Measurements from ENCODE around the gene TMOD2. TPM values are rescaled to one million over a fixed set of nuclear protein-coding genes. Genes with fewer than 3 reads are reported as not detected.

The TMOD2 gene
- total and polyA plus RNA-seq, 2 of the 8 experiments (the other 6 are each of a cell fraction or from before 2014, with no cell fraction given): 0.80 to 6.5 TPM

- no peak overlapping the region for H4K8ac ChIP-seq (ENCODE audit: extremely low read depth, insufficient read depth, low read length)
- H3K4me2 ChIP-seq (ENCODE audit: insufficient read depth in 1 of 2, low read depth in 2 of 2, low read length in 2 of 2): no peak overlapping the region
- no peaks in the 10 kb centered on the region for H4K20me1 ChIP-seq (replicated peaks in 1 of 2; ENCODE audit: control insufficient read depth in 1 of 2, insufficient read depth in 2 of 2, low read length in 2 of 2)
- no peaks in the 10 kb centered on the region for H3K23me2 ChIP-seq (ENCODE audit: low read depth, low read length)
- ChIA-PET CTCF (ENCODE audit: partially characterized antibody) (interaction anchor here (1.0 to 9.8 kb wide), 15 partner anchors 7 to 166 kb away, joined by 3 to 243 read pairs (median 13); partner anchors contain the start of gene SCG3), POLR2A (ENCODE audit: partially characterized antibody) (interaction anchor here (1.2 to 1.5 kb wide), 2 partner anchors 19 to 93 kb away, joined by 3 to 4 read pairs; partner anchors contain the start of gene SCG3)
- H2BK120ac ChIP-seq (replicated peaks; ENCODE audit: low read depth, low read length): no peak overlapping the region
- no peaks in the 10 kb centered on the region for H3K27me3 ChIP-seq (replicated peaks in 1 of 4; ENCODE audit: control insufficient read depth in 3 of 4, extremely low read depth in 1 of 4, insufficient read depth in 3 of 4, low read length in 3 of 4)
- peaks cover 0 to 2% (median 0%) of the 10 kb centered on the region in 4 experiments; a peak in 2 of 7 replicates for H3K4me1 ChIP-seq (replicated peaks in 1 of 4; ENCODE audit: control insufficient read depth in 3 of 4, insufficient read depth in 4 of 4, low read length in 3 of 4)
- no peak overlapping the region for H3K4ac ChIP-seq (replicated peaks; ENCODE audit: insufficient read length, low read depth, low read length)
- H3K27ac ChIP-seq (ENCODE audit: low read depth, low read length): no peak overlapping the region
- H3K56ac ChIP-seq (replicated peaks; ENCODE audit: insufficient read length, low read depth, low read length): no peak overlapping the region
- no peak overlapping the region for H3K23ac ChIP-seq (ENCODE audit: insufficient read length)
- no peak overlapping the region for H2BK5ac ChIP-seq (ENCODE audit: low read depth, low read length)
- no peak overlapping the region for H3K9ac ChIP-seq (replicated peaks in 1 of 4; ENCODE audit: extremely low read depth in 1 of 4, low read depth in 3 of 4, low read length in 3 of 4)
- no peak overlapping the region for H3K4me3 ChIP-seq (ENCODE audit: extremely low read depth in 1 of 4, insufficient read depth in 2 of 4, low read depth in 3 of 4, low read length in 4 of 4)
- WGBS, 2 experiments (ENCODE audit: extremely low coverage in 1 of 2, insufficient coverage in 1 of 2, insufficient read length in 1 of 2, insufficient replicate concordance in 2 of 2, low coverage in 1 of 2, low lambda C conversion rate in 2 of 2, missing lambda C conversion rate in 1 of 2): 98% methylated on average over 3 of the region's 3 CpGs; no CpG with 5 or more reads in 1 of the 2 experiments
- FAIRE-seq (no peak), DNase-seq (ENCODE audit: low read depth in 1 of 2, low spot score in 2 of 2) (no peak)
- H2AFZ ChIP-seq (ENCODE audit: low read length): no peak overlapping the region
- H3K36me3 ChIP-seq (ENCODE audit: control insufficient read depth in 2 of 4, insufficient read depth in 4 of 4, low read length in 3 of 4): no peaks in the 10 kb centered on the region
- H2BK15ac ChIP-seq (ENCODE audit: low read length): no peak overlapping the region
- H2BK12ac ChIP-seq (ENCODE audit: low read depth, low read length): no peak overlapping the region
- no peaks in the 10 kb centered on the region for H3K79me2 ChIP-seq (ENCODE audit: control insufficient read depth in 1 of 2, insufficient read depth in 2 of 2, low read length in 2 of 2)
- H3K18ac ChIP-seq (ENCODE audit: extremely low read depth, low read length): no peak overlapping the region
- H3K79me1 ChIP-seq (ENCODE audit: low read depth, low read length): no peaks in the 10 kb centered on the region
- H3K14ac ChIP-seq (ENCODE audit: insufficient read length): no peak overlapping the region
- no peaks in the 10 kb centered on the region for H3K9me3 ChIP-seq (ENCODE audit: insufficient read depth in 2 of 2, low read depth in 1 of 2, low read length in 1 of 2)
- H4K91ac ChIP-seq (replicated peaks; ENCODE audit: insufficient read length, low read length): no peak overlapping the region
- H4K5ac ChIP-seq (ENCODE audit: insufficient read length, low read depth, low read length): no peak overlapping the region
- H2BK20ac ChIP-seq (ENCODE audit: low read length): no peak overlapping the region
- H2AK5ac ChIP-seq (ENCODE audit: low read depth, low read length): no peak overlapping the region
- TF ChIP-seq, protein P1, sequence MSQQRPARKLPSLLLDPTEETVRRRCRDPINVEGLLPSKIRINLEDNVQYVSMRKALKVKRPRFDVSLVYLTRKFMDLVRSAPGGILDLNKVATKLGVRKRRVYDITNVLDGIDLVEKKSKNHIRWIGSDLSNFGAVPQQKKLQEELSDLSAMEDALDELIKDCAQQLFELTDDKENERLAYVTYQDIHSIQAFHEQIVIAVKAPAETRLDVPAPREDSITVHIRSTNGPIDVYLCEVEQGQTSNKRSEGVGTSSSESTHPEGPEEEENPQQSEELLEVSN (IDR thresholded peaks at IDR 0.05): no peak
- TF ChIP-seq, protein P2, sequence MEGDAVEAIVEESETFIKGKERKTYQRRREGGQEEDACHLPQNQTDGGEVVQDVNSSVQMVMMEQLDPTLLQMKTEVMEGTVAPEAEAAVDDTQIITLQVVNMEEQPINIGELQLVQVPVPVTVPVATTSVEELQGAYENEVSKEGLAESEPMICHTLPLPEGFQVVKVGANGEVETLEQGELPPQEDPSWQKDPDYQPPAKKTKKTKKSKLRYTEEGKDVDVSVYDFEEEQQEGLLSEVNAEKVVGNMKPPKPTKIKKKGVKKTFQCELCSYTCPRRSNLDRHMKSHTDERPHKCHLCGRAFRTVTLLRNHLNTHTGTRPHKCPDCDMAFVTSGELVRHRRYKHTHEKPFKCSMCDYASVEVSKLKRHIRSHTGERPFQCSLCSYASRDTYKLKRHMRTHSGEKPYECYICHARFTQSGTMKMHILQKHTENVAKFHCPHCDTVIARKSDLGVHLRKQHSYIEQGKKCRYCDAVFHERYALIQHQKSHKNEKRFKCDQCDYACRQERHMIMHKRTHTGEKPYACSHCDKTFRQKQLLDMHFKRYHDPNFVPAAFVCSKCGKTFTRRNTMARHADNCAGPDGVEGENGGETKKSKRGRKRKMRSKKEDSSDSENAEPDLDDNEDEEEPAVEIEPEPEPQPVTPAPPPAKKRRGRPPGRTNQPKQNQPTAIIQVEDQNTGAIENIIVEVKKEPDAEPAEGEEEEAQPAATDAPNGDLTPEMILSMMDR (IDR thresholded peaks at IDR 0.05; ENCODE audit: control extremely low read depth in 1 of 3, insufficient read depth in 1 of 3, low read depth in 1 of 3, low read length in 3 of 3): no peak
- no peak for TF ChIP-seq MAFK (IDR thresholded peaks at IDR 0.05; ENCODE audit: low read depth, low read length)
- TF ChIP-seq TBP (IDR thresholded peaks at IDR 0.05; ENCODE audit: low read depth, low read length): no peak
- TF ChIP-seq BACH1 (IDR thresholded peaks at IDR 0.05; ENCODE audit: low read length): no peak
These were observed 23.5 kb downstream of the TMOD2 start for GRCh38 chr15:51774916-51775315.

All from H1 (cell line).